Neutrophil (primary cell): Measurements from ENCODE around the gene TDRKH.

Source experiments
- H3K27ac ChIP-seq: fragments of 200-600 bp; sonication (generic); 2 replicates; pipeline ENCODE4 v1.5.1; 2016; ENCODE audit warnings: mild to moderate bottlenecking, moderate library complexity
- H3K27me3 ChIP-seq: fragments of 200-600 bp; sonication (generic); 2 replicates; pipeline ENCODE4 v1.6.0; 2016; ENCODE audit warnings: mild to moderate bottlenecking
- H3K36me3 ChIP-seq: fragments of 200-600 bp; sonication (generic); 2 replicates; pipeline ENCODE4 v1.5.1; 2017
- H3K4me1 ChIP-seq, 2 experiments: fragments of 200-600 bp in 1 of 2; sonication (generic) in 1 of 2; 1 replicate in 1 of 2; 2 replicates in 1 of 2; pipeline versions ENCODE4 v1.5.1 to v1.6.1; 2013 to 2016; ENCODE audit warnings: low read depth in 1 of 2, low read length in 1 of 2, mild to moderate bottlenecking in 1 of 2, moderate library complexity in 1 of 2; ENCODE audit not compliant: control insufficient read depth in 1 of 2, insufficient read depth in 1 of 2
- H3K4me3 ChIP-seq, 2 experiments: fragments of 200-600 bp in 1 of 2; sonication (generic) in 1 of 2; 1 replicate in 1 of 2; 2 replicates in 1 of 2; pipeline ENCODE4 v1.5.1; 2013 to 2016; ENCODE audit warnings: low read depth in 1 of 2, low read length in 1 of 2, mild to moderate bottlenecking in 1 of 2, moderate library complexity in 1 of 2
- H3K9me3 ChIP-seq: fragments of 200-600 bp; sonication (generic); 2 replicates; pipeline ENCODE4 v1.5.1; 2016
- TF ChIP-seq, protein P1 (sequence below): fragments of 200-600 bp; sonication (generic); IDR thresholded peaks from 2 replicates; pipeline ENCODE4 v1.5.1; 2016; ENCODE audit warnings: antibody characterized with exemption

The TDRKH gene

DNA sequence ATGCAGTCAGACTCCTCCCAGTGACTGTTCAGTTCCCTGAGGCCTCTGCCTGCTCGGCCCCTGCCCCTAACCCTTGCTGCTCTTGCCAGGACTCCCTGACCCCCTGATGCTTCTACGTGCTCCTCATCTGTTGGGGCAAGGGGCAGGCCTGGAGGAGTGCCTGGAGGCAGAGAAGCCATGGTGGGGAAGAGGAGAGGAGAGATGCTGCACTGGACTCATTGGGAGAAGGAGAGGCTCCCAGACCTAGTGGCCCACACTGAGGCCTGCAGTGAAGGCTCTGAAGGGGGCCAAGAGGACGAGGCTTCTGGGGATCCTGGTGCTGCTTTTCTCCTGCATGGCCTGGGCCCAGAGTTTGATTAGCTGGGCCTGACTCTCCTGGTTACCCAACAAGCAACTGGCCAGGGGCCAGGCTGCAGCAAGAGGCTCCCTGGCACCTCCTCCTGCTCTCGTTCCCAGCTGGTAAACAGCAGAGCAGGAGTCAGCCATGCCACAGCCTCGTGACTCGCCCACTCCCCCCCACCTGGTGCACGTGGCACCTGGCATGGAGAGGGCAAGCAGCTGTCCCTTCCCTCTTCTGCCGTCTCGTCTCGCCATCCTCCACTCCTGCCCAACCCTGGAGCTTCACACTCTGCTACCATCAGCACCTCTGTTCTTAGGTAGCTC, 42.1 kb upstream of the TDRKH start:
- Histone ChIP-seq H3K4me1 (peaks cover 10 to 14% of the 10 kb centered on the region in 2 experiments), H3K4me3 (no peak overlapping the region), H3K36me3 (no peaks in the 10 kb centered on the region), H3K9me3 (no peaks in the 10 kb centered on the region), H3K27ac (no peak overlapping the region), H3K27me3 (peaks cover 46% of the 10 kb centered on the region)
- TF ChIP-seq, protein P1, sequence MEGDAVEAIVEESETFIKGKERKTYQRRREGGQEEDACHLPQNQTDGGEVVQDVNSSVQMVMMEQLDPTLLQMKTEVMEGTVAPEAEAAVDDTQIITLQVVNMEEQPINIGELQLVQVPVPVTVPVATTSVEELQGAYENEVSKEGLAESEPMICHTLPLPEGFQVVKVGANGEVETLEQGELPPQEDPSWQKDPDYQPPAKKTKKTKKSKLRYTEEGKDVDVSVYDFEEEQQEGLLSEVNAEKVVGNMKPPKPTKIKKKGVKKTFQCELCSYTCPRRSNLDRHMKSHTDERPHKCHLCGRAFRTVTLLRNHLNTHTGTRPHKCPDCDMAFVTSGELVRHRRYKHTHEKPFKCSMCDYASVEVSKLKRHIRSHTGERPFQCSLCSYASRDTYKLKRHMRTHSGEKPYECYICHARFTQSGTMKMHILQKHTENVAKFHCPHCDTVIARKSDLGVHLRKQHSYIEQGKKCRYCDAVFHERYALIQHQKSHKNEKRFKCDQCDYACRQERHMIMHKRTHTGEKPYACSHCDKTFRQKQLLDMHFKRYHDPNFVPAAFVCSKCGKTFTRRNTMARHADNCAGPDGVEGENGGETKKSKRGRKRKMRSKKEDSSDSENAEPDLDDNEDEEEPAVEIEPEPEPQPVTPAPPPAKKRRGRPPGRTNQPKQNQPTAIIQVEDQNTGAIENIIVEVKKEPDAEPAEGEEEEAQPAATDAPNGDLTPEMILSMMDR, result no peak

GRCh38 chr1:151831605-151832004, 41.3 kb upstream of the TDRKH start, which contains the start of gene RORC:
Gene RORC, minus strand, starts transcription at chr1:151831802. Its CDS starts 38 bp downstream, at chr1:151831764.
- H3K9me3 ChIP-seq, result no peaks in the 10 kb centered on the region
- no peak within 1 kb of the TSS for H3K4me3 ChIP-seq
- peaks cover 10 to 14% of the 10 kb centered on the region in 2 experiments for H3K4me1 ChIP-seq
- H3K27ac ChIP-seq, result no peak within 1 kb of the TSS
- H3K27me3 ChIP-seq, result peaks cover 37% of the 10 kb centered on the region
- TF ChIP-seq, protein P1, result no peak
- H3K36me3 ChIP-seq, result no peaks in the 10 kb centered on the region

GRCh38 chr1:151831256-151831591, 40.9 kb upstream of the TDRKH start:
- no peak overlapping the region for H3K4me3 ChIP-seq
- TF ChIP-seq, protein P1, result no peak
- H3K4me1 ChIP-seq, result peaks cover 10 to 14% of the 10 kb centered on the region in 2 experiments
- peaks cover 34% of the 10 kb centered on the region for H3K27me3 ChIP-seq
- H3K36me3 ChIP-seq, result no peaks in the 10 kb centered on the region
- no peaks in the 10 kb centered on the region for H3K9me3 ChIP-seq
- no peak overlapping the region for H3K27ac ChIP-seq

GRCh38 chr1:151830055-151830454, 39.8 kb upstream of the TDRKH start:
- peaks cover 22% of the 10 kb centered on the region for H3K27me3 ChIP-seq
- TF ChIP-seq, protein P1, result no peak
- peaks cover 10 to 14% of the 10 kb centered on the region in 2 experiments for H3K4me1 ChIP-seq
- no peak overlapping the region for H3K4me3 ChIP-seq
- no peaks in the 10 kb centered on the region for H3K9me3 ChIP-seq
- H3K36me3 ChIP-seq, result no peaks in the 10 kb centered on the region
- no peak overlapping the region for H3K27ac ChIP-seq

- Histone ChIP-seq H3K9me3 (no peaks in the 10 kb centered on the region), H3K4me1 (peaks cover 10 to 14% of the 10 kb centered on the region in 2 experiments), H3K4me3 (no peak overlapping the region), H3K27ac (no peak overlapping the region), H3K27me3 (peaks cover 16% of the 10 kb centered on the region), H3K36me3 (no peaks in the 10 kb centered on the region)
- TF ChIP-seq, protein P1, result no peak
Measured at GRCh38 chr1:151829352-151830046, 39.2 kb upstream of the TDRKH start.
